ENCODE measurements around the gene REC8. TPM values are rescaled to one million over a fixed set of nuclear protein-coding genes. Genes with fewer than 3 reads are reported as not detected.

REC8 gene
- total RNA-seq, 1 donor from 2014 or later: 136 TPM

DNA sequence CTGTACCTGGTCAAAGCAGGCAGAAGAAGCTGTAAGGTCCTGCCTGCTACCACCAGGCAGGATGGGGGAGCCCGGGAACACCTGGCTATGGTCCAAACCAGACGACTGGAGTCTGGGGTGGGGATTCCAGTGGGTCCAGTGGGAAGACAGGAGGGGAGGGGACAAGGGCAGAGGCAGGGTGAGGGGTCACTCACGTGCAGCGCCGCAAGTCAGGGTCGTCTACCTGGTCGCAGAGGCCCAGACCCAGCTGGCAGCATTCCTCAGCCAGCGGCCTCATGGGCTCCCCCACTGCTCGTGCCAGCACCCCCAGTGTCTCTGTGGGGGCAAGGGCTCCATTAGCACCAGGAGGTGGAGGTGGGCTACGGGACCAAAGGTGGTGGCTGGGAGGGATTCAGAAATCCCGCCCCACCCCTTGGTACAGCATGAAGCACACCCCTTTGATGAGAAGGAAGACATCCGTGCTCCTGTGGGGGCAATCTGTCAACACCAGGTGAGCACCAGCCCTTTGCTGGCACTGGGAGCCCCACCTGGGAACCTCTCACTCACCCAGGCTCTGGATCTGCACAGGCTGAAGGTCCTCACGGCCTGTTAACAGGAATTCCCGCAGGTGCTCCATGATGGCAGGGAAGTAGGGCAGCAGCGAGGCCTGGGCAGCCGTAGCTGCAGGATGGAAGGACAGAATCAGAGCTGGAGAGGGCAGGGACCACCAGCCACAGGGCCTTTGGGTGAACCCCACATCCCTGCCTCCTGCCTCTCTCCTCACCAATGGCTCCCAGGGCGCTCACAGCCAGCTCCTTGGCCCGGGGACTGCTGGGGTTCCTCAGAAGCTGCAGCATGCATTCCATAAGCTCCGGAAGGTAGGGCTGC lies 12.5 kb downstream of the REC8 start:
- Mint-ChIP-seq H3K4me3 (ENCODE audit: unreplicated experiment) (no peak overlapping the region), H3K36me3 (ENCODE audit: unreplicated experiment) (no peaks in the 10 kb centered on the region), H3K27ac (ENCODE audit: unreplicated experiment) (no peak overlapping the region), H3K4me1 (ENCODE audit: low read depth, unreplicated experiment) (peaks cover 5% of the 10 kb centered on the region), H3K27me3 (ENCODE audit: unreplicated experiment) (peaks cover 8% of the 10 kb centered on the region), H3K9me3 (ENCODE audit: unreplicated experiment) (peaks cover 5% of the 10 kb centered on the region)
- TF ChIP-seq, protein P1, sequence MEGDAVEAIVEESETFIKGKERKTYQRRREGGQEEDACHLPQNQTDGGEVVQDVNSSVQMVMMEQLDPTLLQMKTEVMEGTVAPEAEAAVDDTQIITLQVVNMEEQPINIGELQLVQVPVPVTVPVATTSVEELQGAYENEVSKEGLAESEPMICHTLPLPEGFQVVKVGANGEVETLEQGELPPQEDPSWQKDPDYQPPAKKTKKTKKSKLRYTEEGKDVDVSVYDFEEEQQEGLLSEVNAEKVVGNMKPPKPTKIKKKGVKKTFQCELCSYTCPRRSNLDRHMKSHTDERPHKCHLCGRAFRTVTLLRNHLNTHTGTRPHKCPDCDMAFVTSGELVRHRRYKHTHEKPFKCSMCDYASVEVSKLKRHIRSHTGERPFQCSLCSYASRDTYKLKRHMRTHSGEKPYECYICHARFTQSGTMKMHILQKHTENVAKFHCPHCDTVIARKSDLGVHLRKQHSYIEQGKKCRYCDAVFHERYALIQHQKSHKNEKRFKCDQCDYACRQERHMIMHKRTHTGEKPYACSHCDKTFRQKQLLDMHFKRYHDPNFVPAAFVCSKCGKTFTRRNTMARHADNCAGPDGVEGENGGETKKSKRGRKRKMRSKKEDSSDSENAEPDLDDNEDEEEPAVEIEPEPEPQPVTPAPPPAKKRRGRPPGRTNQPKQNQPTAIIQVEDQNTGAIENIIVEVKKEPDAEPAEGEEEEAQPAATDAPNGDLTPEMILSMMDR (IDR thresholded peaks at IDR 0.05; ENCODE audit: partially characterized antibody, unreplicated experiment): no peak
- no peak for DNase-seq

DNA sequence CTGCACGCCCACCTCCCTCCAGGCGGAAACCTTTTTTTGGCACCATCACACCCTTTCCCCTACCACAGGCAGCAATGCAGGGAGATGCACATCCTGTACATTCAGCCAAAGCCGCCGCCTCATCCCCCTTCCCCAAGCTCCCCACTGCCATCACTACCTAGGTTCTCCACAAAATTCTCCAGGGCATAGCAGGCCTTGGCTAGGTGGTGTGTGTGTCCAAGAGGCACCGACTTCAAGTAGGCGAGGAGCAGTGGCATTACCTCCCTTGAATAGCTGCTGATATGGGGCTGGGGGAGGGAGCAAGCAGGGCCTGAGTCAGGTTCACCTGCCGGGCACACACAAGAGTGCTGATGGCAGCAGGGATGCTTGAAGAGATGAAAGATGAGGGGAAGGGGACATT lies 13.1 kb downstream of the REC8 start:
- no peak for DNase-seq
- Mint-ChIP-seq H3K27me3 (ENCODE audit: unreplicated experiment) (peaks cover 8% of the 10 kb centered on the region), H3K36me3 (ENCODE audit: unreplicated experiment) (no peaks in the 10 kb centered on the region), H3K9me3 (ENCODE audit: unreplicated experiment) (peaks cover 4% of the 10 kb centered on the region), H3K27ac (ENCODE audit: unreplicated experiment) (no peak overlapping the region), H3K4me3 (ENCODE audit: unreplicated experiment) (no peak overlapping the region), H3K4me1 (ENCODE audit: low read depth, unreplicated experiment) (peaks cover 2% of the 10 kb centered on the region)
- TF ChIP-seq, protein P1 (IDR thresholded peaks at IDR 0.05; ENCODE audit: partially characterized antibody, unreplicated experiment): no peak

DNA sequence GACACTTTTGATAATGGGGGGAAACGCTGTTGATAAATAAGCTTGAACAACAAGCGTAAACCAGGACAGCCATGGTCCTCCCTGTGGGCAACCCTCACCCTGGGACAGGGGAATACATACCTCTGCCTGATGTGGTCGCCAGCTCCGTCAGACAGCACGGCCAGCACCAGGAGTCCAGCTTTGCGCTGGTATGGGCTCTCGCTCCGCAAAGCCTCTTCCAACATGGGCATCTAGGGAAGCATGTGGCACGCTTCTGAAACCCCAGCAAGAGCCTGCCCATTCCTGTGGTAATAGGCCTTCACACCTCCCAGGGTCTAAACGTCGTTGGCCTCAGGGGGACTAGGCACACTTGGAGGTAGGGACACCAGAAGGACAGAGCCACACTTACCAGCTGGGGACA lies 13.9 kb downstream of the REC8 start:
- Mint-ChIP-seq H3K27me3 (ENCODE audit: unreplicated experiment) (peaks cover 7% of the 10 kb centered on the region), H3K27ac (ENCODE audit: unreplicated experiment) (no peak overlapping the region), H3K9me3 (ENCODE audit: unreplicated experiment) (peaks cover 3% of the 10 kb centered on the region), H3K36me3 (ENCODE audit: unreplicated experiment) (no peaks in the 10 kb centered on the region), H3K4me3 (ENCODE audit: unreplicated experiment) (no peak overlapping the region), H3K4me1 (ENCODE audit: low read depth, unreplicated experiment) (peaks cover 2% of the 10 kb centered on the region)
- no peak for DNase-seq
- TF ChIP-seq, protein P1 (IDR thresholded peaks at IDR 0.05; ENCODE audit: partially characterized antibody, unreplicated experiment): no peak

DNA sequence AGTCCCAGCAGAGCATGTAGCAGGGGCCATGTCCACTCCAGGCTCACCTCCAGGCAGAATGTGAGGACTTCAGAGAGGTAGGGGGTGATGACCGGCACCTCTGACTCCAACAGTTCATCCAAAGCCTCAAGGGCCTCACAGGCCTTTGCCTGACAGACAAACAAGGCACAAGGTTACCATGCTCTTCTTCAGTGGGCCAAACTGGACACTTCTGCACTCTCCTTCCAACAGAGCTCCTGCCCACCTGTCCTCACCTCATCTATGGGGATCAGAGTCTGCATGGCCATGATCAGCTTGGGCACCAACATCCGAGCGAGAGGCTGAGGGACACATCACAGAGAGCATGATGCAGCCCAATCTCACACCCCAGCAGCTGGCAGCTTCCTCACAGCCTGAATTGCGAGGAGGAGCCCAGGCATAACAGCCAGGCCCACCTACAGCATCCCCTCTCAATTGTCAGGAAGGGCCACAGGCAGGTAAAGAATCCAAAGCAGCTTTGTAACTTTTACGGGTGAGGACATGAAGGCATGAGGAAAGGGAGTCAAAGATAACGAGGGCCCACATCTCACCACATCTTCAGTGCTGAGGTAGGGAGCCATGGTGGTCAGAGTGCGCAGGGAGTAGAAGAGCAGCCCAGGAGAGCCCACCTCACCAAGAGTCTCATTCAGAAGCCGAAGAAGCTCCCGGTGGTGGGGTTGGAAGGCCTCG lies 15.1 kb downstream of the REC8 start:
- Mint-ChIP-seq H3K27ac (ENCODE audit: unreplicated experiment) (no peak overlapping the region), H3K36me3 (ENCODE audit: unreplicated experiment) (no peaks in the 10 kb centered on the region), H3K4me1 (ENCODE audit: low read depth, unreplicated experiment) (no peaks in the 10 kb centered on the region), H3K9me3 (ENCODE audit: unreplicated experiment) (peaks cover 3% of the 10 kb centered on the region), H3K4me3 (ENCODE audit: unreplicated experiment) (peak overlapping the region; percentile 67), H3K27me3 (ENCODE audit: unreplicated experiment) (peaks cover 3% of the 10 kb centered on the region)
- DNase-seq: no peak
- TF ChIP-seq, protein P1 (IDR thresholded peaks at IDR 0.05; ENCODE audit: partially characterized antibody, unreplicated experiment): no peak

DNA sequence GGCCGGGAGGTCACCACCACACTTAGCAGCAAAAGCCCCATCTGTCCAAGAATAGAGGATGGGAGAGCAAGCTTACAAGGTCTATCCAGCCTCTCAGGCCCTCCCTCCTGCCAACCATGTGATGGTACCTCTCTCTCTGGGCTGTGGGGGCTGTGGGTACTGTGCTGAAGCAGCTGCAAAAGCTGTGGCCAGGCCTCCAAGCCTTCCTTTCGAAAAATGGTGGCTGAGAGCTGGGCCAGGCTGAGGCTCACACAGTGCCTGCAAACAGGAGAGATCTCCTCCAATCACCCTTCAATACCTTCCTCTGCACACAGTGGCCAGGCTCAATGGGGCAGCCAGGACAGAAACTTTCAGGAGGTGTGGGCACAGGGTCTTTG lies 15.6 kb downstream of the REC8 start:
- peak overlapping the region; percentile 85 for H3K4me3 Mint-ChIP-seq (ENCODE audit: unreplicated experiment)
- no peaks in the 10 kb centered on the region for H3K4me1 Mint-ChIP-seq (ENCODE audit: low read depth, unreplicated experiment)
- TF ChIP-seq, protein P1 (IDR thresholded peaks at IDR 0.05; ENCODE audit: partially characterized antibody, unreplicated experiment): no peak
- H3K36me3 Mint-ChIP-seq (ENCODE audit: unreplicated experiment): no peaks in the 10 kb centered on the region
- no peak for DNase-seq
- no peak overlapping the region for H3K27ac Mint-ChIP-seq (ENCODE audit: unreplicated experiment)
- peaks cover 3% of the 10 kb centered on the region for H3K9me3 Mint-ChIP-seq (ENCODE audit: unreplicated experiment)
- H3K27me3 Mint-ChIP-seq (ENCODE audit: unreplicated experiment): peaks cover 3% of the 10 kb centered on the region
